Cardiac fibroblast (primary cell): ENCODE data around the gene ACVR2B.
"Not testable (repeated sequence)": the region's sequence is repeated elsewhere in the genome, so short reads cannot be mapped to it uniquely, and the experiment has no call there.

ENCODE experiments used
- DNase-seq, 2 donors: peaks; one replicate each; pipeline versions ENCODE4 v3.0.0 to v3.0.0-alpha.2; 2010; ENCODE audit warnings: low read depth in 2 of 2
- H3K4me3 ChIP-seq, 2 donors: replicated peaks in 1 of 2; 1 replicate in 1 of 2; 2 replicates in 1 of 2; pipeline ENCODE4 v1.5.1; 2011; ENCODE audit warnings: low read depth in 2 of 2, low read length in 2 of 2, mild to moderate bottlenecking in 2 of 2, moderate library complexity in 1 of 2
- CTCF ChIP-seq: IDR thresholded peaks from one replicate; pipeline ENCODE4 v1.5.1; 2011; ENCODE audit warnings: low read depth, mild to moderate bottlenecking, low read length, inconsistent platforms

The ACVR2B gene

DNA sequence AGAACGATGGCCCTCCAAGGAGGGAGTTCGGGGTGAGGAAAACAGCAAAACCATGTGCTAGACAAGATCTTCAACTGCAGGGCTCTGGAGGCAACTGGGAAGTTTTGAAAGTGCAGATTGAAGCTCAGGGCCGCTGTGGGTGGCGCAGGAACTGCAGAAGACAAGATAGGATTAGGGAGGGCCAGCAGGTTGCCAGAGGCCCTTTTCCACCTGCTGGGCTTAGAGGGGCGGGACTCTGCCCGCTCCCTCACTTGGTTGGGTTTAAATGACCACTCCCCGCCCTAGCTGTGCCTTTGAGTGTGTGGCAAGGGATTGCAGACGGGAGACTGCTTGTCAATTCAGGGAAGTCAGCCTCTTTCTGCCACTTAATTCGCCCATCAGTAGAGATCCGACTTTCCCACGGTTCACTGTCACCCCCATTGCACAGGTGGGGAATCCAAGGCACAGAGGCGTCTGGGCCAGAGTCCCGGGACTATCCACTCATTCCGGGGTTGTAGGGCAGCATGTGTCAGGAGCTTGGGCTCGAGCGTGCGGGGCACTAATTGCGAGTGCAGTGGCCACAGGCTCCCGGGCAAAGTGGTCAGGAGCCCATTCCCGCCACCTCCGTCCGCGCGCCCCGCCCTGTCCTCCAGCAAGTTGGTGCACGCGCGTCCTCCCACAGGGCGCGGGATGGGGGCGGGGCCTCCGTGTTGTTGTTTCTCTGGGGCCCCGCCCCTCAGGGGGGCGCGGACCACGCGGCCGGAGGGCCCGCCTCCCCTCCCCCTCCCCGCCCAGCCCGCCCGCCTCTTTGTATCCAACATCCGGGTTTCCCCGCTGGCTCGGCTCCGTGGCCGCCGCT lies at the start of gene ACVR2B:
Gene ACVR2B, plus strand, starts transcription at position 816 of the 838 bp plus-strand sequence. CDS start 433 bp downstream, outside the sequence.
- TF ChIP-seq CTCF: no peak
- peak; percentile 74 to 82 for DNase-seq
- H3K4me3 ChIP-seq: peak within 1 kb of the TSS; percentile 66 to 82

GRCh38 chr3:38404286-38404685 lies 49.4 kb upstream of the ACVR2B start:
- no peak overlapping the region for H3K4me3 ChIP-seq
- peak; percentile 72 to 85 for DNase-seq

DNA sequence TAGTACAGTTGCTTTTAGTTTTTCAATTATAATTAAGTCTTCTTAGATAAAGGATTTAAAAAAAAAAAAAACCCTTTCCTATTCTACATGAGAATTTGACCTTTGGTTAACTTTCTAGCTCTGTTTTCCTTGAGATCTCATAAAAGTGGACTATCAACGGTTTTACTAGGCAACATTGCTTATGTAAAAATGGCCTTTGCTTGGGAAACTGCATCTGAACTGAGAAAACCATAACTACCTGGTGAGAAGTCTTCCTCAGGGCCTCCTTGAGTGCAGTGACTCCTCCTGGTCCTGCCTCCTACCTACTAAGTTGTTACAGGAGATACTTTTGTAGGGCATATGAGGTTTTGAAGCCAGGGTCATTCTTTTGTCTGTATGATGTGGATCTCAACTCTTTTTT lies 42.1 kb upstream of the ACVR2B start:
- no peak overlapping the region for H3K4me3 ChIP-seq
- DNase-seq: no peak
- TF ChIP-seq CTCF: no peak

More at GRCh38 chr3:38404286-38404685, 49.4 kb upstream of the ACVR2B start:
- TF ChIP-seq CTCF: no peak

DNA sequence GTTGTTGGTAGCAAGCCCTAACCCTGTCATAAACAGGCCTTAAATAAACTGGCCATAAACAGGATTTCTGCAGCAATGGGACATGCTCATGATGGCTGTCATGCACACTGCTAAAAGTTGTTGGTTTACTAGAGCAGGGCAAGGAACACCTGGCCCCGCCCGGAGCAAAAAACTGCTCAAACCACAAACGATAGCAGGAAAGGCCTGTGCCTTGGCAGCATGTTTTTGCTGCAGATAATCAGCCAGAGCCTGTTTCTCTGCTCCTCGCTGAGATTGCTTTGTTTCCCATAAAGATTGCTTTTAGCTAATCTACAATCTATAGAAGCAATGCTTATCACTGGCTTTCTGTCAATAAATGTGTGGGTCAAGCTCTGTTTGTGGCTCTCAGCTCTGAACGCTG lies 32.9 kb upstream of the ACVR2B start:
- H3K4me3 ChIP-seq, DNase-seq: not testable (repeated sequence)

DNA sequence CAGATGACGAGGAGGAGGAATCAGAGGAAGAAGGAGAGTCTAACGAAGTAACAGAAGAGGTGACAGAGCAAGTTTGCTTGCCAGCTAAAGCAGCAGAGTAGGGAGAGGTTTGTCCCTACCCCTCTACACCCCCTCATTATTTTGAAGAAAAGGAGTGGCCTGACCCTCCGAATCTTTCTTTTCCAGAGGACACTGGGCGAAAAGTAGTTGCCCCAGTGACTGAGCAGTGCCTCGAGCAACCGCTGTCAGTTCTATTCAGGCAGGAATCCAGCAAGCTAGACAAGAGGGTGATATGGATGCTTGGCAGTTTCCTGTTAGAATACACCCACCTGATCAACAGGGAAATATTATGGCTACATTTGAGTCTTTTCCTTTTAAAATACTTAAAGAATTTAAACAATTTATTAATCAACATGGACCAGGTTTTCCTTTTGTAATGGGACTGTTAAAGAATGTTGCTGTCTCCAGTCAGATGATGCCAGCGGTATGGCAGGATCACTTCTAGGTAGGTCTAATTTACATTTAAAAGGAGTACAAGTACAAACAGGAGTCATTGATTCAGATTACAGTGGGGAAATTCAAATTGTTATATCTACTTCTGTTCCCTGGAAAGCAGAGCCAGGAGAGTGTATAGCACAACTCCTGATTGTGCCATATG lies 31.9 kb upstream of the ACVR2B start:
- TF ChIP-seq CTCF: no peak
- no peak overlapping the region for H3K4me3 ChIP-seq
- no peak for DNase-seq

DNA sequence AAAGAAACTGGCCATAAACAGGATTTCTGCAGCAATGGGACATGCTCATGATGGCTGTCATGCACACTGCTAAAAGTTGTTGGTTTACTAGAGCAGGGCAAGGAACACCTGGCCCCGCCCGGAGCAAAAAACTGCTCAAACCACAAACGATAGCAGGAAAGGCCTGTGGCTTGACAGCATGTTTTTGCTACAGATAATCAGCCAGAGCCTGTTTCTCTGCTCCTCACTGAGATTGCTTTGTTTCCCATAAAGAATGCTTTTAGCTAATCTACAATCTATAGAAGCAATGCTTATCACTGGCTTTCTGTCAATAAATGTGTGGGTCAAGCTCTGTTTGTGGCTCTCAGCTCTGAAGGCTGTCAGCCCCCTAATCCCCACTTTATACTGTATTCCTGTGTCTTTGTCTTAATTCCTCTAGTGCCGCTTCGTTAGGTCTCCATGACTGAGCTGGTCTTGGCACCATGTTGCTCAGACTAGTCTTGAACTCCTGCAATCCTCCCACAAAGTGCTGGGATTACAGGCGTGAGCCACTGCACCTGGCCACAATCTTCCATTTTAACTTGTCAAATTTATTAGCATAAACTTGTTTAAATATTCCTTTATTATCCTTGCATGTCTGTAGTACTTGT lies 26.8 kb upstream of the ACVR2B start:
- DNase-seq, H3K4me3 ChIP-seq: not testable (repeated sequence)

DNA sequence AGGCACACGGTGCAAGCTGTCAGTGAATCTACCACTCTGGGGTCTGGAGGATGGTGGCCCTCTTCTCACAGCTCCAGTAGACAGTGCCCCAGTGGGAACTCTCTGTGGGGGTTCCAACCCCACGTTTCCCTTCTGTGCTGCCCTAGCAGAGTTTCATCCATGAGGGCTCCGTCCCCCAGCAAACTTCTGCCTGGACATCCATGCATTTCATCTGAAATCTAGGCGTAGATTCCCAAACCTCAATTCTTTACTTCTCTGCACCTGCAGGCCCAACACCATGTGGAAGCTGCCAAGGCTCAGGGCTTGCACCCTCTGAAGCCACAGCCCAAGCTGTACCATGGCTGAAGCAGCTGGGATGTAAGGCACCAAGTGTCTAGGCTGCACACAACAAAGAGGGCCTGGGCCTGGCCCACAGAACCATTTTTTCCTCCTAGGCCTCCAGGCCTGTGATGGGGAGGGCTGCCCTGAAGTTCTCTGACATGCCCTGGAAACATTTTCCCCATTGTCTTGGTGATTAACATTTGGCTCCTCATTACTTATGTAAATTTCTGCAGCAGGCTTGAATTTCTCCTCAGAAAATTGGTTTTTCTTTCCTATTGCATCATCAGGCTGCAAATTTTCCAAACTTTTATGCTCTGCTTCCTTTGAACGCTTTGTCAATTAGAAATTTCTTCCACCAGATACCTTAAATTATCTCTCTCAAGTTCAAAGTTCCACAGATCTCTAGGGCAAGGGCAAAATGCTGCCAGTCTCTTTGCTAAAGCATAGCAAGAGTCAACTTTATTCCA lies 20.6 kb upstream of the ACVR2B start:
- not testable (repeated sequence) for H3K4me3 ChIP-seq, DNase-seq

- not testable (repeated sequence) for H3K4me3 ChIP-seq
These were observed 20.0 kb upstream of the ACVR2B start for GRCh38 chr3:38433661-38434060.

GRCh38 chr3:38438436-38439069 lies 15.1 kb upstream of the ACVR2B start:
- not testable (repeated sequence) for H3K4me3 ChIP-seq
- peak in 1 of 2 donors; percentile 53 for DNase-seq

More at GRCh38 chr3:38433661-38434060, 20.0 kb upstream of the ACVR2B start:
- not testable (repeated sequence) for DNase-seq

GRCh38 chr3:38443205-38443604 lies 10.5 kb upstream of the ACVR2B start:
- not testable (repeated sequence) for H3K4me3 ChIP-seq, DNase-seq
